ENCODE measurements around the gene FGD1. TPM values are rescaled to one million over a fixed set of nuclear protein-coding genes. Genes with fewer than 3 reads are reported as not detected.

The FGD1 gene
- total and polyA plus RNA-seq, 4 experiments from 2014 or later: 0.11 to 1.2 (median 0.80) TPM; not detected in 1

- peaks cover 1 to 15% of the 10 kb centered on the region in 2 donors for H3K36me3 Mint-ChIP-seq
- intact Hi-C loops (cut with micrococcal nuclease): no loop called here
- H3K4me3 Mint-ChIP-seq: peak overlapping the region; percentile 85 to 99 (median 94)
- H3K9me3 ChIP-seq (ENCODE audit: control insufficient read depth in 1 of 2, low read length in 2 of 2): no peaks in the 10 kb centered on the region
- no peaks in the 10 kb centered on the region for H3K27me3 ChIP-seq (ENCODE audit: insufficient read depth, low read length)
- no peaks in the 10 kb centered on the region for H3K36me3 ChIP-seq (ENCODE audit: insufficient read depth, low read length)
- DNase-seq: no peak
- H3K27ac Mint-ChIP-seq: peak overlapping the region; percentile 77 to 98 (median 96)
- H3K27ac ChIP-seq (ENCODE audit: low read depth, low read length): peak overlapping the region; percentile 50
- peak overlapping the region in 1 of 2 donors; percentile 66 for H3K4me3 ChIP-seq (ENCODE audit: low read length in 2 of 2)
- ChIA-PET POLR2A (ENCODE audit: partially characterized antibody) (interaction anchor here (1.2 to 4.1 kb wide), 6 partner anchors 22 to 485 kb away, joined by 4 to 44 read pairs (median 14); partner anchors contain the start of genes FAM120C, PHF8 and TSR2), CTCF (ENCODE audit: partially characterized antibody) (no interaction called here)
- H3K4me1 ChIP-seq (ENCODE audit: insufficient read depth, low read length): peaks cover 28% of the 10 kb centered on the region
- H3K9me3 Mint-ChIP-seq: peaks cover 0 to 11% (median 4%) of the 10 kb centered on the region in 8 donors
- H3K4me1 Mint-ChIP-seq: peaks cover 14 to 39% (median 24%) of the 10 kb centered on the region in 4 donors
- H3K27me3 Mint-ChIP-seq: no peaks in the 10 kb centered on the region
Measured at GRCh38 chrX:54529151-54529550, 33.1 kb upstream of the FGD1 start.

DNA sequence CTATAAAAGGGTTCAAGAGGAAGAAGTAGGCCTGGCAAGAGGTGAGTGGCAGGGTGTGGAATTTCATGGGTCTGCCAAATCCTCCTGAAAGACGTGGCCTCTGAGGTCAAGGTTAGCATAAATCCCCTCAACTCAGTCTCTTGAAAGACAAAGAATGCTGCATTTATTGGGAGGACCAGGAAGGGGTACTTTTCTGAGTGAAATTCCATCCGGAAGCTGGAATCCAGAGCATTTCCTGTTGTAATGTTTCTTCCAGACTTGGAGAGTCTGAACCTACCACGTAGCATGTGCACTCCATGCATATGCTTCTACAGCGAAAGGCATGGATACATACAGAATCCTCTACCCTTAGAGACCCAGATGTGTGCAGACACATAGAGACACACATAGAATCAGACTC lies 13.4 kb upstream of the FGD1 start:
- CTCF ChIA-PET (ENCODE audit: partially characterized antibody): no interaction called here
- H3K4me3 ChIP-seq (ENCODE audit: low read length in 2 of 2): no peak overlapping the region

GRCh38 chrX:54496936-54497335 lies 902 bp upstream of the FGD1 start:
- peaks cover 0 to 6% (median 1%) of the 10 kb centered on the region in 4 donors for H3K4me1 Mint-ChIP-seq
- ChIA-PET CTCF (ENCODE audit: partially characterized antibody) (no interaction called here), POLR2A (ENCODE audit: partially characterized antibody) (no interaction called here)
- Histone ChIP-seq H3K4me1 (ENCODE audit: insufficient read depth, low read length) (no peaks in the 10 kb centered on the region), H3K27me3 (ENCODE audit: insufficient read depth, low read length) (no peaks in the 10 kb centered on the region), H3K4me3 (ENCODE audit: low read length in 2 of 2) (no peak overlapping the region), H3K36me3 (ENCODE audit: insufficient read depth, low read length) (no peaks in the 10 kb centered on the region), H3K27ac (ENCODE audit: low read depth, low read length) (no peak overlapping the region), H3K9me3 (ENCODE audit: control insufficient read depth in 1 of 2, low read length in 2 of 2) (no peaks in the 10 kb centered on the region)
- H3K27ac Mint-ChIP-seq: peak overlapping the region in 1 of 7 donors; percentile 0
- H3K36me3 Mint-ChIP-seq: no peaks in the 10 kb centered on the region
- H3K4me3 Mint-ChIP-seq: peak overlapping the region; percentile 49 to 77 (median 74)
- peaks cover 0 to 1% (median 0%) of the 10 kb centered on the region in 8 donors for H3K9me3 Mint-ChIP-seq
- intact Hi-C loops (cut with micrococcal nuclease): no loop called here
- peaks cover 10 to 18% of the 10 kb centered on the region in 2 donors for H3K27me3 Mint-ChIP-seq
- no peak for DNase-seq

More for the DNA sequence above, 13.4 kb upstream of the FGD1 start:
- intact Hi-C loops (cut with micrococcal nuclease): no loop called here
- POLR2A ChIA-PET (ENCODE audit: partially characterized antibody): no interaction called here
- Mint-ChIP-seq H3K36me3 (no peaks in the 10 kb centered on the region), H3K4me3 (no peak overlapping the region), H3K4me1 (no peaks in the 10 kb centered on the region), H3K27me3 (peaks cover 0 to 3% of the 10 kb centered on the region in 2 donors), H3K27ac (no peak overlapping the region), H3K9me3 (peaks cover 0 to 5% (median 0%) of the 10 kb centered on the region in 8 donors)
- no peaks in the 10 kb centered on the region for H3K4me1 ChIP-seq (ENCODE audit: insufficient read depth, low read length)
- DNase-seq: no peak
- no peaks in the 10 kb centered on the region for H3K9me3 ChIP-seq (ENCODE audit: control insufficient read depth in 1 of 2, low read length in 2 of 2)
- H3K27ac ChIP-seq (ENCODE audit: low read depth, low read length): no peak overlapping the region
- no peaks in the 10 kb centered on the region for H3K36me3 ChIP-seq (ENCODE audit: insufficient read depth, low read length)
- no peaks in the 10 kb centered on the region for H3K27me3 ChIP-seq (ENCODE audit: insufficient read depth, low read length)

DNA sequence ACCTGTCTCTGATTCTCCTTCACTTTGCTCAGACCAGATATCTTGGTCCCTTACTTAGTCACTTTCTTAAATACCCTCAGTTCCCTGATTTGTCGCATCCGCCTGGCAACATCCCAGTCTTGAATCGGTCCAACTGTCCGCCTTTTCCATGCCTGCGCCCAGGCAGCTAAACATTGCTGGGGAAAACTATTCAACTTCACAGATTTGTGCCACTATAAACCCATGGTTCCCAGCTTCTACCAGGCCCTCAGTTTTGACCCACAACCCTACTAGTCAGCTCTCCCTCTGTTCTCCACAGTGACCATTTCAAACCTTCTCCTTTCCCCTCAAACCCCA lies 451 bp upstream of the FGD1 start:
- no peak overlapping the region for H3K4me3 ChIP-seq (ENCODE audit: low read length in 2 of 2)
- intact Hi-C loops (cut with micrococcal nuclease): no loop called here
- CTCF ChIA-PET (ENCODE audit: partially characterized antibody): no interaction called here

GRCh38 chrX:54494989-54495813 lies 833 bp downstream of the FGD1 start:
- Histone ChIP-seq H3K27me3 (ENCODE audit: insufficient read depth, low read length) (no peaks in the 10 kb centered on the region), H3K36me3 (ENCODE audit: insufficient read depth, low read length) (no peaks in the 10 kb centered on the region), H3K27ac (ENCODE audit: low read depth, low read length) (no peak overlapping the region), H3K4me1 (ENCODE audit: insufficient read depth, low read length) (no peaks in the 10 kb centered on the region), H3K4me3 (ENCODE audit: low read length in 2 of 2) (peak overlapping the region in 1 of 2 donors; percentile 5), H3K9me3 (ENCODE audit: control insufficient read depth in 1 of 2, low read length in 2 of 2) (no peaks in the 10 kb centered on the region)
- peaks cover 0 to 4% (median 0%) of the 10 kb centered on the region in 8 donors for H3K9me3 Mint-ChIP-seq
- no peaks in the 10 kb centered on the region for H3K36me3 Mint-ChIP-seq
- no peak overlapping the region for H3K27ac Mint-ChIP-seq
- ChIA-PET CTCF (ENCODE audit: partially characterized antibody) (no interaction called here), POLR2A (ENCODE audit: partially characterized antibody) (no interaction called here)
- H3K4me1 Mint-ChIP-seq: peaks cover 0 to 6% (median 1%) of the 10 kb centered on the region in 4 donors
- H3K27me3 Mint-ChIP-seq: peaks cover 11 to 18% of the 10 kb centered on the region in 2 donors
- peak overlapping the region; percentile 19 to 73 (median 64) for H3K4me3 Mint-ChIP-seq
- intact Hi-C loops (cut with micrococcal nuclease): no loop called here
- DNase-seq: no peak

More for the DNA sequence above, 451 bp upstream of the FGD1 start:
- H3K27me3 Mint-ChIP-seq: peaks cover 10 to 18% of the 10 kb centered on the region in 2 donors
- no peak overlapping the region for H3K27ac ChIP-seq (ENCODE audit: low read depth, low read length)
- H3K36me3 Mint-ChIP-seq: no peaks in the 10 kb centered on the region
- H3K4me1 Mint-ChIP-seq: peaks cover 0 to 6% (median 1%) of the 10 kb centered on the region in 4 donors
- H3K4me3 Mint-ChIP-seq: peak overlapping the region in 7 of 8 donors; percentile 49 to 77 (median 73)
- POLR2A ChIA-PET (ENCODE audit: partially characterized antibody): no interaction called here
- no peaks in the 10 kb centered on the region for H3K9me3 ChIP-seq (ENCODE audit: control insufficient read depth in 1 of 2, low read length in 2 of 2)
- H3K36me3 ChIP-seq (ENCODE audit: insufficient read depth, low read length): no peaks in the 10 kb centered on the region
- DNase-seq: no peak
- H3K27me3 ChIP-seq (ENCODE audit: insufficient read depth, low read length): no peaks in the 10 kb centered on the region
- no peaks in the 10 kb centered on the region for H3K4me1 ChIP-seq (ENCODE audit: insufficient read depth, low read length)
- H3K9me3 Mint-ChIP-seq: peaks cover 0 to 1% (median 0%) of the 10 kb centered on the region in 8 donors
- H3K27ac Mint-ChIP-seq: no peak overlapping the region

DNA sequence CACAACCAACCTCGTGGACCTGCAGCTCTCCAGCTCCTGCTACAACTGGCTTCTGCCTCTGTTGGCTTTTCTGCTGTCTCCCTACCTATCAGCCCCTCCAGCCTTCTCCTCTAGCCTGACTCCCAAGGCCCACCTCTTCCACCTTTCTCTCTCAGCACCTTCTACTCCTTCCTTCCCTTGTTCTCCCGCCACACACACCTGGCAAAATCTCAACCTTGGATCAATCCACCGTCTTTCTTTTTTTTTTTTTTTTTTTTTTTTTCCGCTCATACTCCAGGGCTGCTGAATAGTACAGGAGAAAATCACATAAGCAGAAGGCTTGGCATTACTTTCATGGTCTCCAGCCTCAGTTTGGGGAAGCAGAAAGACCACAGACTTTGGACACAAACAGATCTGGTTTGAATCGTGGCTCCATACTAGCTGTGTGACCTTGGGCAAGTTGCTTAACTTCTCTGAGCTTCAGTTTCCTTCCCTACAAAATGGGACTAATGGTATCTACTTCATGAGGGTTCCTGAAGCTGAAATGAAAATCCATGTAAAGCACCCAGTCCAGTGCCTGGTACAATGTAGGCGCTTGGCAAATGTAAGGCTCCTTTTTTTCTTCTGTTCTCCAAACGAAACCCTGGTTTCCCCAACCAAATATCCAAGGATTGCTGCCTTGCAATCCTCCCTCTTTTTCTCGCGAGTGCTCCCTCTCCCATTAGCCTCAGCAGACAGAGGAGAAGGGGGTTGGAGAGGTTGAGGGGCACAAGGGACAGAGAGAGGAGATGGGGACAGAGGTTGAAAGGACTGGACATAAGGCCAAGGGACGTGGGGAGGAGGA lies 1.7 kb downstream of the FGD1 start:
- POLR2A ChIA-PET (ENCODE audit: partially characterized antibody): no interaction called here
- Histone ChIP-seq H3K9me3 (ENCODE audit: control insufficient read depth in 1 of 2, low read length in 2 of 2) (no peaks in the 10 kb centered on the region), H3K27me3 (ENCODE audit: insufficient read depth, low read length) (no peaks in the 10 kb centered on the region), H3K36me3 (ENCODE audit: insufficient read depth, low read length) (no peaks in the 10 kb centered on the region), H3K27ac (ENCODE audit: low read depth, low read length) (no peak overlapping the region), H3K4me1 (ENCODE audit: insufficient read depth, low read length) (no peaks in the 10 kb centered on the region), H3K4me3 (ENCODE audit: low read length in 2 of 2) (no peak overlapping the region)
- H3K4me1 Mint-ChIP-seq: peaks cover 0 to 6% (median 1%) of the 10 kb centered on the region in 4 donors
- peaks cover 0 to 5% (median 0%) of the 10 kb centered on the region in 8 donors for H3K9me3 Mint-ChIP-seq
- CTCF ChIA-PET (ENCODE audit: partially characterized antibody): no interaction called here
- no peak for DNase-seq
- peak overlapping the region in 7 of 8 donors; percentile 11 to 77 (median 50) for H3K4me3 Mint-ChIP-seq
- H3K27me3 Mint-ChIP-seq: peaks cover 11 to 18% of the 10 kb centered on the region in 2 donors
- no peaks in the 10 kb centered on the region for H3K36me3 Mint-ChIP-seq
- no peak overlapping the region for H3K27ac Mint-ChIP-seq
- intact Hi-C loops (cut with micrococcal nuclease): no loop called here

DNA sequence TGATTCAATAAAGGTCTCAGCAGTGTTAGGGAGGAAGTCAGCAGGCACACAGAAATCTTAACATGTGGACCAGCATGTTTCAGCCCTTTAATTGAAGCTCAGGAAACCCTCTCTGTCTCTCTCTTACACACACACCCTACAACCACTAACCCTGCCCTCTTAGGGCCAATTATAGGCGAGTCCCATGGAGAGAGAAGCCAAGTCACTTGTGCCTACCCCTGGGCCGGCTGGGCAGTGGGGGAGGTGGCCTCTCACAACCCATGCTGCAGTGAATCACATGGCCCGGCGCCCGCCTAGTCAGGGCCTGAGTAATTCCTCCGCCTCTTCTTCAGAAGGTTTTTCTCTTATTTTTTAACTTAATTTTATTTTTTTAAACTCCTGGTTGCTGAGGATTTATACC lies 3.7 kb downstream of the FGD1 start:
- no peaks in the 10 kb centered on the region for H3K36me3 Mint-ChIP-seq
- Histone ChIP-seq H3K4me1 (ENCODE audit: insufficient read depth, low read length) (no peaks in the 10 kb centered on the region), H3K27ac (ENCODE audit: low read depth, low read length) (no peak overlapping the region), H3K27me3 (ENCODE audit: insufficient read depth, low read length) (no peaks in the 10 kb centered on the region), H3K36me3 (ENCODE audit: insufficient read depth, low read length) (no peaks in the 10 kb centered on the region), H3K9me3 (ENCODE audit: control insufficient read depth in 1 of 2, low read length in 2 of 2) (no peaks in the 10 kb centered on the region), H3K4me3 (ENCODE audit: low read length in 2 of 2) (no peak overlapping the region)
- ChIA-PET CTCF (ENCODE audit: partially characterized antibody) (no interaction called here), POLR2A (ENCODE audit: partially characterized antibody) (no interaction called here)
- H3K4me1 Mint-ChIP-seq: peaks cover 0 to 6% (median 1%) of the 10 kb centered on the region in 4 donors
- intact Hi-C loops (cut with micrococcal nuclease): no loop called here
- no peak for DNase-seq
- peaks cover 4 to 12% of the 10 kb centered on the region in 2 donors for H3K27me3 Mint-ChIP-seq
- peaks cover 0 to 5% (median 0%) of the 10 kb centered on the region in 8 donors for H3K9me3 Mint-ChIP-seq
- no peak overlapping the region for H3K4me3 Mint-ChIP-seq
- no peak overlapping the region for H3K27ac Mint-ChIP-seq

All from CD4-positive, alpha-beta memory T cell (primary cell).